Limb (tissue), 2 donors: ENCODE results near the gene FGFR3.
"Not testable (repeated sequence)": the region's sequence is repeated elsewhere in the genome, so short reads cannot be mapped to it uniquely, and the experiment has no call there.

Source experiments
- DNase-seq, 2 donors: peaks; one replicate each; pipeline ENCODE4 v3.0.0-alpha.2; 2016; ENCODE audit errors: extremely low spot score in 2 of 2

Gene FGFR3

DNA sequence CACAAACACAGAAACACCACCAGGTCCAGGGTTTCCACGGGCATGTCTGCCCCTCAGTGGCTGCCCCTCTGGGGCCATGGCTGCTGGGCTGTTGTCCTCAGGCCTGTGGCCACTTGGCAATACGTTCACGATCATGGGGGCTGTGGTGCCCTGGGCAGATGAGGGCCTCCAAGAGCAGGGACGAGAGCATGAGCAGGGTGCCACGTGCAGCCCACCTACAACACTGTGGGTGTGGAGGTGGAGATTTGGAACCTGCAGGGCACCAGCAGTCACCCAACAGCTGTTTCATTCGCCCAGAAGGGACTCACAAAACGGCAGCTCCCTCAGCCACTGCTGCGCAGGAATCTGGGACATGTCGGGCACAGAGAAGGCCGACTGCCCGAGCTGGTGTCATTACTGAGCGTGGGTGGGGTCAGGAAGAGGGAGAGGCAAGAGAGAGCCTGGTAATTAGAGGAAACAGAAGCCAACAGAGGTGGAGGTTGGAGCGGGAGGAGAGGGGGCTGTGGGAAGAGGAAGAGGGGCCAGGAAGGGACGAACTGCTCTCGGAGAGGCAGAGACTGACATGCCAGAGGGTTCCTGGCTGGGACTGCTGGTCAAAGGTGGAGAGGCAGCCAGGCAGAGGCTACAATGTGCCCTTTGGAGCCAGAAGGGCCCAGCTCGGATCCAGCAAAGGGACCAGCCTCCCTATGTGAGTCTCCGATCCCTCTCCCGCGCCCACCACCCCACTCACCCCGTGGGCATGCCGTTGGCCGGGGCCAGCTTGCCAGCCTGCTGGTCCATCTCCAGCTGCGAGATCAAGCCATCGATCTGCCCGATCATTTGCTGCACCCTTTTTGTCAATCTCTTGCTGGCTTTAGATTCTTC is 23.1 kb downstream of the FGFR3 start:
- no peak for DNase-seq

DNA sequence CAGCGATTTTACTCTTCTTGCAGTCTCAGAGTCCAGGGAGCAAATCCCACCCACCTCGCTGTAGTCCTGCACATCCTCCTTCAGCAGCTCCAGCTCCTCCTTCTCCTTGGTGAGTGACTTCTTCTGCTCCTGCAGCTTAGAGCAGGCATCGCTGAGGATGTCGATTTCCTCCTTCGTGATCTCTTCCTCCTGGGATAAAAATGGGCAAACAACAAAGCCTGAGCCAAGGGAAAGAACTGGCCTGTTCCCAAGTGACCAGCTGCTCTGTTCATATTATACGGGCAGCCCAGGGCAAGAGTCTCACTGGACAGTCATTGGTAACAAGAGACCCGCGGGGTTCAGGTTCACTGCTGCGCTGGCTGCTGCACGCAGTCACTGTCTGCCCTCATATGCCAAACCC is 26.2 kb downstream of the FGFR3 start:
- DNase-seq, result no peak

DNA sequence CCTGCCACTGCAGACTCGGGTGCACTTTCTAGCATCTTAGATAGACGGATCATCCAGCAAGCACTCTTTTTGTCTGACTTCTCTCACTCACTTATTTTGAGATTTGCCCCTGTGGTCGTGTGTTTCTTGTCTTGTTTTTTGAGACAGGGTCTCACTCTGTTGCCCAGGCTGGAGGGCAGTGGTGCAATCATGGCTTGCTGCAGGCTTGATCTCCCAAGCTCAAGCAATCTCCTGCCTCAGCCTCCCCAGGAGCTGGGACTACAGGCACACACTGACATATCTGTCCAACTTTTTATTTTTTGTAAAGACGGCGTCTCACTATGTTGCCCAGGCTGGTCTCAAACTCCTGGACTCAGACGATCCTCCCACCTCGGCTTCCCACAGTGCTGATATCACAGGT is 26.7 kb downstream of the FGFR3 start:
- DNase-seq, result no peak

DNA sequence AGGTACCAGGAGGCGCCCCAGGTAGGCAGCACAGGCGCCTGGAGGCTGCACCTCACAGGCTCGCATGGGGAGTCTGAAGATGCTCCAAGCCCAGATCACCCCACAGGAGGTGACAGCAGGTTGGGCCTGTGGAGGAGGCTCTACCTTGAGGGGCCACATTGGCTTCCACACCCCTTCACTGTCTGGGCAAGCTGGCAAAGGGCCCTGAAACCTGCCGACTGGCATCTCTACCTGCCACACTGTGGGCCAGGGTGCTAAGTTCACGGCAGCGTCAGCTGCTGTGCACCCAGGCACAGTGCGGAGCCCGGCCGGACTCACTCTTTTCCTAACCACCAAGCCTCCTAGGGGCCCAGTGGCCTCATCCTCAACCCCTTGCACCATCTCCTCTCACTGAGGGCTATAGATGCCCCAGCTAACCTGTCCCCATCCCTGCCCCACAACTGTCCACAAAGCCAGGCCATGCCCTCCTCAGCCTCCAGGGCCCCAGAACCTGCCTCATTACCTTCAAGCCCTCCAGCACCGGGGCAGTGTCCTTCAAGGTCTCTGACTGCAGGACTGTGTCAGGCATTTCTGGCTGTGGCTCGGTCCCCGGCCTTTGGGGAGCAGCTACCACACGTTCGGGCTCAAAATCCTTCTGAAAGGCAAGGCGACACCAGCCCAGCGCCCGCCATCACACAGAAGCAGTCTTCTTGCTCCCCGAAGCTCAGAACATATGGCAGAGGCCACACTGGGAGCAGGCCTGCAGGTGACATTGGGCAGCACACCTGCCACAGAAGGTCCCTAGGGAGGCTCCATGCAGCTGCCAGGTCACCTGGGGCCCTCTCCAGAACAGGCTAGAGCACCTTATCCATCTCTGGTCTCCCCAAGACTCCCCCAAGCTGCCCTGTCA is 28.8 kb downstream of the FGFR3 start:
- no peak for DNase-seq

DNA sequence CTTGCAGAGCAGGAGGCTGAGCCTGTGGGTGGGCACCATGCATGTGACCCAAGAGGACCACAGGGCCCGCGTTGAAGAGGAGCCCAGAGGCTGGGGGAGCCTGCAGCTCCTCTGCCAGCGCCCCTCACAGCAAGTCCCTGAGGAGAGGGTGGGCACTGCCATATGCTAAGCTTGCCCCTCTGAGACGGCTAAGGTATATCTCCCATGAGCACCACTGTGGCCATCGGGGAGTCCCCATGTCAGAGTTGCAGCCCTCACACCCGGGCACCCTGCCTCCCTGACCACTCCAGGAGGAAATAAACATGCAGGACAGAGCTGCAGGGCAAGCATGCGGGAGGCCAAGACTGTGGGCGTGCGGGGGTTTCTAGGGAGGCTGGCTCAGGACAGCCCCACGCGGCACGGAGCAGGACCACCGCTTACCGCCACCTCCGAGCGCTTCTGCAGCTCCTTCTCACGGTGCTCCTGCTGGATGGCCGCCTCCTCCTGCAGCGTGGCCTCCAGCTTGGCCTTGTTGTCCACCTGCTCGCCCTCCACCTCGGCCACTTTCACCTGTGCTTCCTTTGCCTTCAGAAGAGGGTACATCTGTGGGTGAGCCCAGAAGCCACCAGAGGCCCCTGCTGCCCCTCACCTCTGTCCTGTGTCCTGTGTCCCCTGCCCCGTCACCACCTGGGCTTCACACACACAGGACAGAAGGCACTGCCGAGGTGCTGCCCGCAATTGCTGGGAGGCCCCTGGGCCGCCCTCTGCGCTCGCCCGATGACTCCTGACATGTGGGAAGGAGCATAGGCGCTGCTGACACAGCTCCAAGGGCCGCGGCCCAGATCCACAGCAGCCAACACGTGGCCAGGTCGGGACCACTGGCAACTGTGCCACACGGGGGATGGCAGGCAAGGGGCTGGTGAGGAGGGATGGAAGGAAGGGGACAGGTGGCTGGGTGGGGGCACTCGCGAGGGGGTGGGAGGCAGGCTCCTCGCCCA is 29.8 kb downstream of the FGFR3 start:
- DNase-seq, result no peak

DNA sequence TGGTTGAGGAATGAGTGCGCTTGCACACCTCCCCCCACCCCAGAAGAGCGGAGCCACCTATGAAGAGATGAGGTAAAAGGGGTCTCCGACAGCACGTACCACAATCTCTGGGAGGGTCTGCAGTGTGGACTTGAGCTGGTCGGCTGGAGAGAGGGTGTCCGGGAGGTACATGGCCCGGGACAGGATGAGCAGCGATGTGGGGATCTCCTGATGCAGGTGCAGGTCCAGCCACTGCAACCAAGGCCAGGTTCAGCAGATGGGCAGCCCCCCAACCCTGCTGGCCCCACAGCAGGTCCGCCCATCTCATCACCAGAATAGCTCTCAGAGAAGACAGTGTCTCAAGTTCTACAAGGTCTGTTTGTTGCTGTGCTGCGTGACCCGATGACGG is 30.4 kb downstream of the FGFR3 start:
- DNase-seq, result no peak

DNA sequence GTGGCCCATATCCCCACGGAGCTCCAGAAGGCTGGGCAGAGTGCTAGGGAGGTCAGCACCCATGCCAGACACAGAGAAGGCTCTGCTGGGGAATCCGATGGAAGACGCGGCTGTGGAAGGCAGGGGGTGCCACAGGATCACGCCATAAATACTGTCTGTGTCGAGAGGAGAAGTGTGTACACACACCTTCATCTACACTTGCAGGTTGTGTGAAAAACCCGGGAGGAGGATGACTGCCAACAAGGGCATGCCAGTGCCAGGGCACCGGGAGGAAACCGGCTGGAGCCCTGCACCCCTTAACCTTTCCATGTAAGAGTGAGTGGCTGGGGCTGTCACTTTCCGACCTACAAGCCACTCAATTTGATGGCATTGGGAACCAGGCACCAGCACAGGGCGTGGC is 31.7 kb downstream of the FGFR3 start:
- DNase-seq, result no peak

DNA sequence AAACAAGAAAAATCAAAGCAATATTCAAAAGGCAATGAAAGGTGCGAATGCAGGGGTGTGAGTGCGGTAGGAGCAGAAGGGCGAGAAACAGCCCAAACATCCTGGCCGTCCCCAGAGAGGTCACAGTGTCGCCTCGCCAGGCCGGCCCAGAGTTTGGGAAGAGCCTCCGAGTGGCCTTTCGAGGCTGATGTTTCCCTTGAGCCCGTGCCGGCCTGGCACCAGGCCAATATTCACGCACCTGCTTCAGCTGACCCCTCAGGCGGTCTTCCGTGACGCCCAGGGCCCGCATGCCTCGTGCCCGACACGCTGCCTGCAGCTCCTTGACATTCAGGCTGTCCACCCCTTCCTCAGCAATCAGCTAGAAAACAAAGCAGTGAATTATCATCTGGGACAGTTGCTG is 32.2 kb downstream of the FGFR3 start:
- DNase-seq, result no peak

DNA sequence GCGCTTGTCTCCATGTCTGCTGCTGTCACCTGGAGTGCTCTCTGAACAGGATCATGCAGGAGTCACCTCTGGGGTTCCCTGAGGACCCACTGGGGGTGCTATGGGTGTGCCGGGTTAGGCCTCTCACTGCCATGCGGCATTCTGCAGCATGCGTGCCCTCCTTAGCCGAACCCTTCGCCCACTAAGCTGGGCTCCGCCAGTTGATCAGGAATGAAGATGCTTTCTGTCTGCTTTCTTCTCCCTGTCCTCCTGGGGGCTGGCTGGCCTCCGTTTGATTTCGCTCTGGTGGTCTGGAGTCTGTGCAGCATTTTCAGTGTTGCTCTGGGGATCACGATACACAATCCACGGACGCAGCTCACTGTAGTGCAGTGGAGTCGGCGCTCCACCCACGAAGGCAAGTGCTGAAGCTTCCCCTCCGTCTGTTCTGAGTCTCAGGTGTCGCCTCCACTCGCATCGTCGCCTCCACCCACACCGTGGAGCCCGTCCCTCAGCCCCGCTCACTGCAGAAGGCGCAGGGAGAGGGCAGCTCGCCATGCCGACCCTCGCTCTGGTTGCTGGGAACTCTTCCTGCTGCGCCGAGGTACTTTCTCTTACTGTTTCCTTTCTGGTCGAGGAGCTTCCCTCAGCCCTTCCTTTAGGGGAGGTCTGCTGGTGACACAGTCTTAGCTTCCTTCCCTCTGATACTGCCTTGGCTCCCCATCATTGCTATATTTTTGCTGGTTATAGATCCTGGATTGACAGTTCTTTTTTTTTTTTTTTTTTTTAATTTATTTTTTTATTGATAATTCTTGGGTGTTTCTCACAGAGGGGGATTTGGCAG is 33.6 kb downstream of the FGFR3 start:
- DNase-seq, result no peak

DNA sequence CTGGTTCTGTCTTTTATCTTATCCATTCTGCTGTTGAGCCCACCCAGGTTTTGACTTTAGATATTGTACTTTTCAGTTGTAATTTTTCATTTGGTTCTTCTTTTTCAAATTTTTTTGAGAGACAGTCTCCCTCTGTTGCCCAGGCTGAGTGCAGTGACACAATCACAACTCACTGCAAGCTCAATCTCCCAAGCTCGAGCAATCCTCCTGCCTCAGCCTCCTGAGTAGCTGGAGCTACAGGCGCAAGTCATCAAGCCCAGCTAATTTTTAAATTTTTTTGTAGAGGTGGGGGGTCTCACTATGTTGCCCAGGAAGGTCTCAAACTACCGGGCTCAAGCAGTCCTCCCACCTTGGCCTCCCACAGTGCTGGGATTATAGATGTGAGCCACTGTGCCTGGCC is 37.1 kb downstream of the FGFR3 start:
- DNase-seq, result no peak

DNA sequence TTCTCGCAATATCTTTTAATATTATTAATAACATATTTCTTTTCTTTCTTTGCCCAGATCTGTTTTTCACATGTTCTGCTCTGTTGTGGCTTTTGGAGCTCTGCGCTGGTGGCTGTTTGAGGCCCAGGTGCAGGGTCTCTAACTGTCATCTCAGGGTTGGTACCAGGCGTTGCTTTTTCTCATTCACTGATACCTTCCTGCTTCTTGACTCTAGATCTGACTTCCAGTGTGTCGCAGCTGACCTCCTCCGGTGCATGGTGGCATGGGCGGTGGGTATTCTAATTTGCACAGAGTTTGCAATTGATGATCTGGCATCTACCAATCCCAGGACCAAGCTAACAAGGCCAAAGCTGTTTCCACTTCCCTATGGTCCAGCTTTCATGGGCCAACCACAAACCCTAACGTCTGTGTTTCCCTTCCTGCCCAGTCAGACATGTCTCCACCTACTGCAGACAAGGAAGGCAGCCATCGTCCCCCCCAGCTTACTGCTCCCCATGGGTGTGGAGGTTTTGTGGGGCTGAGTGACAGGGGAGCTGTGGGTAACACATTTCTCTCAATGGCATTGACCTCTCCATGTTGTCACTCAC is 37.6 kb downstream of the FGFR3 start:
- DNase-seq, result no peak

DNA sequence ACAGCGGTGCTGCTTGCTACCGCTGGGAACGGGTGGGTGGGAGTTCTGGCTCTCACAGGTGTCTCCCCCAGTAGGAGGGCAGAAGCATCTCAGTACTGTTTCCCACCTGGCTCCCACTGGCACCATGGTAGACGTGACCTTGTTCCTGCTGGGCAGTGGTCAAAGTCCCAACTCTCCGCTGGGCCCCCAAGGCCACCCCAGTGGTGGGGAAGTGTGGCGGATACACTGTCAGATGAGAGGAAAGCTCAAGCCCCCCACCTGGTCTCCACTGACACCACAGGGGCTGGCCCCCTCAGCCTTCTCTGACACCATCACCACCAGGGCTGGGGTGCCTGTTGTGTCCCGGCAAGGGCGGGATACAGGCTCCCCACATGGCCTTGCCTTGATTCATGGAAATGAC is 38.2 kb downstream of the FGFR3 start:
- no peak for DNase-seq

DNA sequence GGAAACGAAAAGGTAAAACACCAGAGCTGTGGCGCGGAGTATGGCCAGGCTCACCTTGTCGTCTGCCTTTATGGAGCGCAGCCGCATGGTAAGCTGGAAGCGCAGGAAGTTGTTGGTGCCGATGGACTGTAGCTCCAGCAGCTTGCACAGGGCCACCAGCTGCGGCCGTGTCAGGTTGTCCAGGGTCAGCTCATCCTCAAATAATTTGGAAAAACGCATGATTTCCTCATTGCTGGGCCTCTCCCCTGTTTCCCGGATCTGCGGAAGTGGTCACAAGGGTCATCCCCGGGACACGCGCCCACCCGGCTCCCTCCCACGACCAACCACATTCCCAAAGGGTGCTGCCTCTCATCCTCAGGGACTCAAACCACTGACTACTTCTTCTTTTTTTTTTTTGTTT is 39.6 kb downstream of the FGFR3 start:
- DNase-seq, result no peak

DNA sequence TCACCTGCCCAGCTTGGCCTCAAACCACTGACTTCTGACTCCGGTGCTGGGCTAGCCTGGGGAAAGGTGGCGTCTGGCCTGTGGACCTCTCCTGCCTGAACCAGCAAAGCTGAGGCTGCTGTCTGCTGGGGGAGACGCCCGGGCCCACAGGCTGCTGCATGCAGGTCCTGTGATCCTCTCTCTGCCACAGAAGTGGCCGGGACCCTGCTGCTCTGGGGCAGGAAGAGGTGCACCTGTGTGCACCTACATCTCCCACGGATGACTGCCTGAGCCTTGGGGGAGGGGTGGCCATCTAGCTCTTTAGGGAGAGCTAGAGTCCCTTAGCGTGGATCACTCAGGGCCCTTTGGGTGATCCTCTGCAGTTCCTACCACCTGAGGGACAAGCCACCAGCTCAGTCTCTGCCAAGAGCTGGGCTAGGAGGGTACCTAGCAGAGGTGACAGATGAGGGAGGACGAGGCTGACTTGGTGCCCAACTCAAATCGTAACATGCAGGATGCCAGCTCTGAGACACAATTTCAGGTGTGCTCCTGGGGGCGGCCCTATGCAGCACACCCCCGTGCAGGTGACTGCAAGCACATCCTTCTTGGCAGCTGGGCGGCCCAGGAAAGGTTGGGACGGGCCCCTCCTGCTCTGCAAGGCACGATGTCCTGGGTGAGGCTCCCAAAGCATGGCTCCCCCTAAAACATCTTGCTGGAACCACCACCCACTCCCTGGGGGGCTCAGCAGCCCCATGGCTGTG is 40.4 kb downstream of the FGFR3 start:
- no peak for DNase-seq

DNA sequence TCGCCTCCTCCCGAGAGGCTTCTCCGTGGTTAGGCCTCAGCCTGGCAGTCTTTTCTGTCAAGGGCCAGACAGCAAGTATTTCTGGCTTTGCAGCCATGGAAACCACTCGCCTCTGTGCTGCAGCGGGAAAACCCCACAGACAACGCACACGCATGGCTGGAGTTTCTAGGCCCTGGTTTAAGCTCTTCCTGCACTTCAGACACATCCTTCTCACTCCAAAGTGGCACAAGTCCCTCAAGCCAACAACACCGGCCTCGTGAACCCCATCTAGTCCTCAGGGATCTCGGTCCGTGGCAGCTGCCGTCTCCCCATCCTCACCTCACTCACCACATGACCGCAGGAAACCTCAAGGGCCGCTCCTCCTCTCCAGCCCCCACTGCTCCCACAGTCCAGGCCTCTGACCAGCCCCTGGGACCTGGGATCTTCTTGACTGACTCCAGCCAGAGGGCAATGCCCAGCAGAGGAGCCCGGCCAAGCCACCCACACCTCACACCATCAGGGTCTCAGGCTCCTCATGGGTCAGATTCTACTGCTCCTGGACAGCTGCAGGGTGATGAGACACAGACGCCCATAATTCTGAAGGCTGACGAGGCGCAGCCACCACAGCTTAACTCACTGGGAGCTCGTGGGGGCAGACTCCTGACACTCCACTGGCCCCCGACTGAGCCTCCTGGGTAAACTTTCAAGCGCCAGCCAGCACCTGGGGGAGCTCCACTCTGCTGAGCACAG is 41.1 kb downstream of the FGFR3 start:
- DNase-seq, result no peak

DNA sequence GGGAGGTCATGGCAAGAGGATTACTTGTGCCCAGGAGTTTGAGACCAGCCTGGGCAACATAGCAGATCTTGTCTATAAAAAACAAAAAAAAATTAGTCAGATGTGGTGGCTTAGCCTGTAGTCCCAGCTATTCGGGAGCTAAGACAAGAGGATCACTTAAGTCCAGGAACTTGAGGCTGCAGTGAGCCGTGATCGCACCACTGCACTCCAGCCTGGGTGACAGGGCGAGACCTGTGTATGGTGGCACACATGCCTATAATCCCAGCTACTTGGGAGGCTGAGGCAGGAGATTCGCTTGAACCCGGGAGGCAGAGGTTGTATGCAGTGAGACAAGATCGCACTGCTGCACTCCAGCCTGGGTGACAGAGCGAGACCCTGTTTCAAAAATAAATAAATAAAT is 42.7 kb downstream of the FGFR3 start:
- DNase-seq, result not testable (repeated sequence)

DNA sequence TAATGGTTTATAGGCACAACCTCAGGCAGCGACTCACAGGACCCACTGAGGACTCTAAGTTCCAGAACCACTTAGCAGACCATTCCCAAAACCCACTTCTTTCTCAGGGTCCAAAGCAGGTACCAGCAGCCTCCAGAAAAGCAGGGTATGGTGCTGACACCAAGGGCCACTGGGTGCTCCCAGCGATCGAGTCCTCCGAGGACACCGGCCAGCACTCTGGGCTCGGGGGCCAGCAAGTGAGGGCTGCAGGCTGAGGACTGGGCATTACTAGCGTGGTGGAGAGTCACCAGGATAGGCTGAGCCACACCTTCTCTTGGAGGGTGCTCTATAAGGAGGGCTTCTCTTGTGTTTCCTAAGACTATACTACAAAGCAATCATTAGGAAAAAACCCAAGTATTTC is 43.6 kb downstream of the FGFR3 start:
- DNase-seq, result no peak

DNA sequence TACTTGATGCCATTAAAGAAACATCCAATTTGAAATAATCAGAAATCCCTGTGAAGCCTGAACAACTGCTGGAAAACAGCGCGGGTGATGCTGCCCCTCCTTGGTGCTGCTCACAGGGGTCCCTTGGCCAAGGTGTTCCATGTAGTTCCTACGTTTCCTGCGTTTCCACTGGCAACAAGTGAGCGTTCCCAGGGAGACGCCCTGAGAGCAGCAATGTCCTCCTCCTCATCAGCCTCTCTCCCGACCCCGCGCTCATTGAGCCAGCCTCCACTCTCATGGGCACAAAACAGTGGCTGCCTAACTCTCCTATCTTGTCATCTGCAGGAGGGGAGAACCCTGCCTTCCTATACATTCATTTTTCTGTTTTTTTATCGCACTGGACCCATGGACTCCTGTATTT is 44.0 kb downstream of the FGFR3 start:
- no peak for DNase-seq

DNA sequence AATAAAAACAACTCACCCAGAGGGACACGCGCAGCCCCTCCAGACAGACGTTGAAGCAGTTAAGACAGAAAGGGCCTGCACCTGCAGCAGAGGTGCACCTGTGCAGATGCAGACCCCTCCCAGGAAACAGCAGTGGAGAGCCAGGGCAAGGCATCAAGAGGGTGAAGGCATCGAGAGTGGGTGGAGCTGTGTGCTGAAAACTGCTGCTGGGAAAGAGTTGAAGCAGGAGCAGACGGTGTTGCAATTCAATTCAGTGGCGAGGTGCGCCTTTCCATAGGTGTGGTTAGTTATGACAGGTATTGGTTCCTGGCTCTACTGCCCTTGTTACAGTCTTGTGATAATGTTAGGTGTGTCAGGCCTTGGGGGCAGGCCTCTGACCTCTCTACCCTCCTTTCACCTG is 46.2 kb downstream of the FGFR3 start:
- DNase-seq, result no peak
